Measurements from ENCODE around the gene CYP2W1. TPM values are rescaled to one million over a fixed set of nuclear protein-coding genes. Genes with fewer than 3 reads are reported as not detected.

The CYP2W1 gene
- total RNA-seq, 4 donors from 2014 or later = not detected

DNA sequence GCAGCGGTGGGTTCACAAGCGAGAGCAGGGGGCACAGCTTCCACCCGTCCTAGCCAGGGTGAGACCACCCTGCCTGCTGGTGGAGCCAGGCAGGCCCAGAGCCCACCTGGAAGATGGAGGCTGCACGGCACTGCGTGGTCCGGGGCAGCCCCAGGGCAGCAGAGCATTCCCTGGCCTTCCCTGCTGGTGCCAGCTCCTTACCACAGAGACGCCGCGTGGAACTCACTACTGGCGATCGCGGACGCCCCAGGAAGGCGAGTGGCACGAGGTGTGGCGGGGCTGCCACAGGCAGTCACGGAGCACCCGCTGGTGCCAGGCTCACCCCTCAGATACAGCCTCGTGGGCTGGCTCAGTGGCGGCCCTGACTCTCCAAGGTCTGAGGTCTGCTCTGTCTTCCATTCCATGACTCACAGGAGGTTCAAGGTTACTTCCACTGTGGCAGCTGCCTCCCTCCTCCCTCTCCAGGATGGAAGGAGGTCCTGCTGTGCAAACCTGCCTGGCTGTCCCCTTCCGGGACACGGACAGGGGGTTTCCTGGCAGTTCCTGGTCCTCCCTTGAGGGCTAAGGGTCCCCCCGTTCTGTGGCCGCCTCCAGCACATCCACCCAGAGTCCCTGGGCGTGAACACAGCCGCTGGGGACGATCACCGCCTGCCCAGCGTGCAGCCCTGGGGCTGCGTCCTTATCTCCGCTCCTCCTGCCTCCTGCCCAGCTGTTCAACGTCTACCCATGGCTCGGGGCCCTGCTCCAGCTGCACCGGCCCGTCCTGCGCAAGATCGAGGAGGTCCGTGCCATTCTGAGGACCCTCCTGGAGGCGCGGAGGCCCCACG is 3.1 kb downstream of the CYP2W1 start:
- WGBS, 2 donors (ENCODE audit: low coverage in 1 of 2) = 20% methylated on average over 3 of the region's 41 CpGs; no CpG with 5 or more reads in 1 of the 2 donors
- ATAC-seq = no peak

DNA sequence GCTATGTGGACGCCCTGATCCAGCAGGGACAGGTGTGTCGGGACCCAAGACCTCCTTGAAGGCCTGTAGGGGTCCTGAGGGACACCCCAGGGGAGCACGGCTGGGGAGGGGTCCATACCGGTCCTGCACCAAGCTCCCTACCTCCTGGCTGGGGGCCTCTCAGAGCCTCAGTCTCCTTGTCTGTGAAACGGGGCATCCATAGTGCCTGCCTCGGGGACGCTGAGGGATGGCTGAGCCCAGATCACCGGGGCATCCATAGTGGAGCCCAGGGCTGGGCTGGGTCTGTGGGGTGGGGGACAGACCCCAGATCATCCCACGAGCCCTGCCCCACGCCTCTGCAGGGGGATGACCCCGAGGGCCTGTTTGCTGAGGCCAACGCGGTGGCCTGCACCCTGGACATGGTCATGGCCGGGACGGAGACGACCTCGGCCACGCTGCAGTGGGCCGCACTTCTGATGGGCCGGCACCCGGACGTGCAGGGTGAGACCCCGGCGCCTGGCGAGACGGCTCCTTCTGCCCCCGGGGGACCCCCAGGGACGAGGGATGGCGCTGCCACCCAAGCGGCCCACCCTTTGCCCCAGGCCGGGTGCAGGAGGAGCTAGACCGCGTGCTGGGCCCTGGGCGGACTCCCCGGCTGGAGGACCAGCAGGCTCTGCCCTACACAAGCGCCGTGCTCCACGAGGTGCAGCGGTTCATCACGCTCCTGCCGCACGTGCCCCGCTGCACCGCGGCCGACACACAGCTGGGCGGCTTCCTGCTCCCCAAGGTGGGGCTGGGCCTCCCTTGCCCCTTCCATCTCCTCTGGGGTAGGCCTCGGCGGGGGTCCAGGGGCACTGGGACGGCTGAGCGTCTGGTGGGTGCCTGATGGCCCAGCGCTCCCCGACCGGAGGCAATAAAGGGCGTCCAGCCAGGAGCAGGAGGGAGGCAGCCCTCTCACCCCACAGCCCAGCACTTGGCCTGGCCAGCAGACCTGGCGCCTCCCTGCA is 4.1 kb downstream of the CYP2W1 start:
- Histone ChIP-seq H3K27me3 (peaks cover 91% of the 10 kb centered on the region), H3K4me3 (no peak overlapping the region), H3K27ac (no peak overlapping the region), H3K4me1 (peaks cover 0 to 11% (median 0%) of the 10 kb centered on the region in 3 donors), H3K36me3 (no peaks in the 10 kb centered on the region), H3K9me3 (no peaks in the 10 kb centered on the region)
- no peak for ATAC-seq
- TF ChIP-seq POLR2A (IDR thresholded peaks at IDR 0.05) (no peak), POLR2AphosphoS5 (IDR thresholded peaks at IDR 0.05) (no peak), EP300 (IDR thresholded peaks at IDR 0.05) (no peak)
- TF ChIP-seq, protein P1, sequence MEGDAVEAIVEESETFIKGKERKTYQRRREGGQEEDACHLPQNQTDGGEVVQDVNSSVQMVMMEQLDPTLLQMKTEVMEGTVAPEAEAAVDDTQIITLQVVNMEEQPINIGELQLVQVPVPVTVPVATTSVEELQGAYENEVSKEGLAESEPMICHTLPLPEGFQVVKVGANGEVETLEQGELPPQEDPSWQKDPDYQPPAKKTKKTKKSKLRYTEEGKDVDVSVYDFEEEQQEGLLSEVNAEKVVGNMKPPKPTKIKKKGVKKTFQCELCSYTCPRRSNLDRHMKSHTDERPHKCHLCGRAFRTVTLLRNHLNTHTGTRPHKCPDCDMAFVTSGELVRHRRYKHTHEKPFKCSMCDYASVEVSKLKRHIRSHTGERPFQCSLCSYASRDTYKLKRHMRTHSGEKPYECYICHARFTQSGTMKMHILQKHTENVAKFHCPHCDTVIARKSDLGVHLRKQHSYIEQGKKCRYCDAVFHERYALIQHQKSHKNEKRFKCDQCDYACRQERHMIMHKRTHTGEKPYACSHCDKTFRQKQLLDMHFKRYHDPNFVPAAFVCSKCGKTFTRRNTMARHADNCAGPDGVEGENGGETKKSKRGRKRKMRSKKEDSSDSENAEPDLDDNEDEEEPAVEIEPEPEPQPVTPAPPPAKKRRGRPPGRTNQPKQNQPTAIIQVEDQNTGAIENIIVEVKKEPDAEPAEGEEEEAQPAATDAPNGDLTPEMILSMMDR (IDR thresholded peaks at IDR 0.05) = no peak
- no CpG with 5 or more reads among the region's 56 CpGs for WGBS, 2 donors (ENCODE audit: low coverage in 1 of 2)

More for the DNA sequence above, 3.1 kb downstream of the CYP2W1 start:
- Histone ChIP-seq H3K9me3 (no peaks in the 10 kb centered on the region), H3K4me1 (peaks cover 0 to 11% (median 0%) of the 10 kb centered on the region in 3 donors), H3K27me3 (peaks cover 88% of the 10 kb centered on the region), H3K4me3 (no peak overlapping the region), H3K27ac (no peak overlapping the region), H3K36me3 (no peaks in the 10 kb centered on the region)
- no peak for TF ChIP-seq POLR2AphosphoS5 (IDR thresholded peaks at IDR 0.05)
- TF ChIP-seq, protein P1 (IDR thresholded peaks at IDR 0.05) = no peak
- TF ChIP-seq EP300 (IDR thresholded peaks at IDR 0.05) = no peak
- no peak for TF ChIP-seq POLR2A (IDR thresholded peaks at IDR 0.05)

DNA sequence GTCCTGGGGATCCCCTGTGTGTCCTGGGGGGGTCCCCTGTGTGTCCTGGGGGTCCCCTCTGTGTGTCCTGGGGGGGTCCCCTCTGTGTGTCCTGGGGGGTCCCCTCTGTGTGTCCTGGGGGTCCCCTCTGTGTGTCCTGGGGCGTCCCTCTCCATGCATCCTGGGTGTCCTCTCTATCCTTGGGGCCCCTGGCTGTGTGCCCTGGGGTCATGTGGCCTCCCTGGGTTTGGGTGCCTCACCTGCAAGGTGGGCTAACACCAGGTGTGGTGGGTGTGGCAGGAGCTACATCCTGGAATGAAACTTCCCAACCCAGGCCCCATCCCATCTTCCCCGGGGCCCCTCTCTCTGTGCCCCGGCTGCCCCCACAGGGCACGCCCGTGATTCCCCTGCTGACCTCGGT is 4.9 kb downstream of the CYP2W1 start:
- no peak for ATAC-seq
- TF ChIP-seq POLR2A (IDR thresholded peaks at IDR 0.05) (no peak), EP300 (IDR thresholded peaks at IDR 0.05) (no peak)
- H3K27ac ChIP-seq = no peak overlapping the region
- peaks cover 0 to 14% (median 1%) of the 10 kb centered on the region in 3 donors for H3K4me1 ChIP-seq
- no CpG with 5 or more reads among the region's 6 CpGs for WGBS, 2 donors (ENCODE audit: low coverage in 1 of 2)
- H3K27me3 ChIP-seq = peaks cover 83% of the 10 kb centered on the region
- no peaks in the 10 kb centered on the region for H3K36me3 ChIP-seq
- no peaks in the 10 kb centered on the region for H3K9me3 ChIP-seq
- no peak overlapping the region for H3K4me3 ChIP-seq

DNA sequence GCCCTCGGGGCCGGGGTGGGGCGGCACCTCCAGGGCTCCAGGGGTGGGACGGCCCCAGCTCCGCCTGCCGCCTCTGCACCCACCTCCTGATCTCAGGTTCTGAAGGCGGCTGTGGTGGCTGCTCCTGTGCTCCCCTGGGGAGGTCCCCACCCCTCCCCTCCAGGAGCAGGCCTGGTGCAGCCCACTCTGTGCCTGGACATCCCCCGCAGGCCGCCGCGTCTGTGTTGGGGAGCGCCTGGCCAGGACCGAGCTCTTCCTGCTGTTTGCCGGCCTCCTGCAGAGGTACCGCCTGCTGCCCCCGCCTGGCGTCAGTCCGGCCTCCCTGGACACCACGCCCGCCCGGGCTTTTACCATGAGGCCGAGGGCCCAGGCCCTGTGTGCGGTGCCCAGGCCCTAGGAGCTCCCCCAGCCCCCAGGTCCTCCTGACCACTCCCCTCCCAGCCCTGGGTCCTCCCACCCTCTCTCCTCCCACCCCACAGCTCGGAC is 5.5 kb downstream of the CYP2W1 start:
- Histone ChIP-seq H3K4me3 (no peak overlapping the region), H3K27me3 (peaks cover 77% of the 10 kb centered on the region), H3K27ac (no peak overlapping the region), H3K4me1 (peaks cover 0 to 20% (median 2%) of the 10 kb centered on the region in 3 donors), H3K9me3 (no peaks in the 10 kb centered on the region), H3K36me3 (no peaks in the 10 kb centered on the region)
- no CpG with 5 or more reads among the region's 24 CpGs for WGBS, 2 donors (ENCODE audit: low coverage in 1 of 2)
- no peak for ATAC-seq
- TF ChIP-seq POLR2A (IDR thresholded peaks at IDR 0.05) (no peak), EP300 (IDR thresholded peaks at IDR 0.05) (no peak), POLR2AphosphoS5 (IDR thresholded peaks at IDR 0.05) (no peak)
- TF ChIP-seq, protein P1 (IDR thresholded peaks at IDR 0.05) = no peak

DNA sequence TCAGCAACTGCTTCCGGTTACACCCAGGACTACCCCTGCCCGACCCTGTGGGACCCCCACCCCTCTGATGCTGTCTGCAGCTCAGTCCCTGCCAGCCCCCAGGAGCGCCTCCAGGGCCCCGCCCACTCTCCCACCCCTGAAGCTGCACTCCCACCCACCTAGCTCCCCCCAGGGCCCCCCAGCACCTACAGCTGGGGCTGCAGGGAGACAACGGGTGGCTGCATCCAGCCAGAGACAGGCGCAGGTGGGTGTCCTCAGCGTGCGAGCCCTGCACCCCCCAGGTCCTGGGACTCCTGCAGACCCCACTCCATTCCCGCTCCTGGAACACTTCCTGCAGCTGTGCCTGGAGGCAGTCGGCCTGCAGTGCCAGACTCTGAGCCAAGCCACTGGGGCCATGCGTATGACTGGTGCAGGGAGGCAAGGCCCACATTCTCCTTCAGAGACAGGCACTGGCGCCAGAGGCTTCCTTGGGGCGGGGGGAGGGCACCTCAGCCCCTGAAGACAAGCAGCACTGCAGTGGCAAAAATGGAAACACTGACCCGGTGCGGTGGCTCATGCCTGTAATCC is 6.1 kb downstream of the CYP2W1 start:
- WGBS, 2 donors (ENCODE audit: low coverage in 1 of 2) = 39% methylated on average over 3 of the region's 15 CpGs; no CpG with 5 or more reads in 1 of the 2 donors
- H3K4me1 ChIP-seq = peaks cover 0 to 23% (median 2%) of the 10 kb centered on the region in 3 donors
- H3K27me3 ChIP-seq = peaks cover 71% of the 10 kb centered on the region
- H3K36me3 ChIP-seq = no peaks in the 10 kb centered on the region
- no peaks in the 10 kb centered on the region for H3K9me3 ChIP-seq
- H3K4me3 ChIP-seq = no peak overlapping the region
- no peak for ATAC-seq
- no peak overlapping the region for H3K27ac ChIP-seq
- TF ChIP-seq EP300 (IDR thresholded peaks at IDR 0.05) = no peak
- TF ChIP-seq, protein P1 (IDR thresholded peaks at IDR 0.05) = no peak
- TF ChIP-seq POLR2AphosphoS5 (IDR thresholded peaks at IDR 0.05) = no peak
- no peak for TF ChIP-seq POLR2A (IDR thresholded peaks at IDR 0.05)

All from gastroesophageal sphincter (tissue), 4 donors.